HepG2 (cell line): ENCODE measurements around the gene ZNF32. TPM values are rescaled to one million over a fixed set of nuclear protein-coding genes. Genes with fewer than 3 reads are reported as not detected.

Source experiments
- DZIP1 ChIP-seq: sonication (generic); formaldehyde crosslinking; IDR thresholded peaks from 2 replicates; pipeline ENCODE4 v1.5.0; 2020; ENCODE audit warnings: mild to moderate bottlenecking, missing genetic modification reagents
- GABPA ChIP-seq, 2 experiments: IDR thresholded peaks; 2 replicates each; pipeline ENCODE4 v1.6.1; 2011 to 2016; ENCODE audit warnings: low read depth in 2 of 2, low read length in 1 of 2, missing biosample characterization in 1 of 2, missing genetic modification characterization in 1 of 2
- GABPB1 ChIP-seq: IDR thresholded peaks from 2 replicates; pipeline ENCODE4 v1.6.1; 2016; ENCODE audit warnings: mild to moderate bottlenecking, missing genetic modification reagents, moderate library complexity, missing compliant biosample characterization
- HOXA3 ChIP-seq: sonication (generic); formaldehyde crosslinking; IDR thresholded peaks from 2 replicates; pipeline ENCODE4 v1.5.0; 2020; ENCODE audit warnings: missing genetic modification reagents
- MIXL1 ChIP-seq: IDR thresholded peaks from 2 replicates; pipeline ENCODE4 v1.6.1; 2016
- MYC ChIP-seq: sonication (generic); formaldehyde crosslinking; IDR thresholded peaks from 2 replicates; pipeline ENCODE4 v1.9.0; 2021; ENCODE audit warnings: missing genetic modification reagents, borderline replicate concordance
- NFE2 ChIP-seq: sonication (generic); formaldehyde crosslinking; IDR thresholded peaks from 2 replicates; pipeline ENCODE4 v1.4.0; 2020; ENCODE audit warnings: missing genetic modification reagents
- NONO ChIP-seq, 2 experiments: fragments of 450-650 bp in 1 of 2; sonication (generic) in 1 of 2; formaldehyde crosslinking in 1 of 2; IDR thresholded peaks in 1 of 2; conservative IDR thresholded peaks in 1 of 2; 2 replicates each; pipeline versions ENCODE4 v1.6.1 to v1.8.0; 2017 to 2022; ENCODE audit warnings: mild to moderate bottlenecking in 1 of 2, missing genetic modification reagents in 1 of 2, moderate library complexity in 1 of 2
- POLR2AphosphoS5 ChIP-seq: IDR thresholded peaks from 2 replicates; pipeline ENCODE4 v1.6.1; 2012; ENCODE audit warnings: low read depth, low read length
- POLR2G ChIP-seq: fragments of 200-400 bp; formaldehyde crosslinking; IDR thresholded peaks from 2 replicates; pipeline ENCODE4 v1.6.1; 2018; ENCODE audit warnings: mild to moderate bottlenecking, low read depth, low read length, moderate library complexity
- RBM39 ChIP-seq: fragments of 200-400 bp; formaldehyde crosslinking; IDR thresholded peaks from one replicate; pipeline ENCODE4 v1.6.1; 2018; ENCODE audit warnings: antibody characterized with exemption, mild to moderate bottlenecking, low read depth, low read length; ENCODE audit not compliant: poor library complexity, severe bottlenecking
- RFX1 ChIP-seq: fragments of 450-650 bp; IDR thresholded peaks from 2 replicates; pipeline ENCODE4 v1.6.1; 2017
- TBX2 ChIP-seq: sonication (generic); formaldehyde crosslinking; IDR thresholded peaks from 2 replicates; pipeline ENCODE4 v1.5.0; 2020; ENCODE audit warnings: missing genetic modification reagents, mild to moderate bottlenecking, borderline replicate concordance
- ZBTB3 ChIP-seq: sonication (generic); formaldehyde crosslinking; IDR thresholded peaks from 2 replicates; pipeline ENCODE4 v1.4.0; 2020; ENCODE audit warnings: low read depth, mild to moderate bottlenecking, moderate library complexity, missing genetic modification reagents, borderline replicate concordance
- ZNF367 ChIP-seq: sonication (generic); formaldehyde crosslinking; IDR thresholded peaks from 2 replicates; pipeline ENCODE4 v1.4.0; 2020; ENCODE audit warnings: missing genetic modification reagents, borderline replicate concordance
- ZNF460 ChIP-seq: sonication (generic); formaldehyde crosslinking; IDR thresholded peaks from 2 replicates; pipeline ENCODE4 v1.5.1; 2020; ENCODE audit warnings: missing genetic modification reagents, mild to moderate bottlenecking, borderline replicate concordance
- ZNF547 ChIP-seq: sonication (generic); formaldehyde crosslinking; IDR thresholded peaks from 2 replicates; pipeline ENCODE4 v1.5.1; 2020; ENCODE audit warnings: mild to moderate bottlenecking, missing genetic modification reagents
- ZNF687 ChIP-seq: sonication (generic); formaldehyde crosslinking; IDR thresholded peaks from 2 replicates; pipeline ENCODE4 v1.5.1; 2020; ENCODE audit warnings: mild to moderate bottlenecking, missing genetic modification reagents, moderate library complexity
- ZNF691 ChIP-seq: sonication (generic); formaldehyde crosslinking; IDR thresholded peaks from 2 replicates; pipeline ENCODE4 v1.4.0; 2020; ENCODE audit warnings: missing genetic modification reagents, low read depth, mild to moderate bottlenecking, borderline replicate concordance
- ZNF7 ChIP-seq: IDR thresholded peaks from 2 replicates; pipeline ENCODE4 v1.6.1; 2016; ENCODE audit warnings: missing biosample characterization, missing genetic modification reagents
- ZNF891 ChIP-seq: sonication (generic); formaldehyde crosslinking; IDR thresholded peaks from 2 replicates; pipeline ENCODE4 v1.5.0; 2020; ENCODE audit warnings: mild to moderate bottlenecking, missing genetic modification reagents
- polyA plus RNA-seq, 8 experiments: library from polyadenylated mRNA; depleted of rRNA in 3 of 8; stranded (reverse) in 7 of 8; unstranded in 1 of 8; fragments of >200 nt; fragmentation: Illumina TruSeq in 4 of 8; extraction: Trizol in 4 of 8; gene quantifications; 2 replicates each; pipeline versions ENCODE4 v1.2.1 to v1.2.3, GENCODE V29; 2011 to 2016; ENCODE audit warnings: low read depth in 4 of 8, missing spikeins in 1 of 8, mixed read lengths in 1 of 8; ENCODE audit not compliant: insufficient read depth in 1 of 8
- total RNA-seq, 5 experiments: library from RNA; depleted of rRNA; stranded (reverse); fragments of >200 nt; fragmentation: Illumina TruSeq; extraction: Trizol; gene quantifications; 2 replicates each; pipeline ENCODE4 v1.2.3, GENCODE V29; 2016; ENCODE audit warnings: low read depth in 1 of 5

Gene ZNF32
- total and polyA plus RNA-seq, 2 of the 13 experiments (the other 11 are each of a cell fraction or from before 2014, with no cell fraction given), result 12.5 to 16.9 TPM

- TF ChIP-seq ZNF547 (CRISPR knock-in tag), result peak; percentile 55
- TF ChIP-seq ZNF891 (CRISPR knock-in tag), result peak; percentile 63; the same call in 1 of the 2 replicates
- no peak for TF ChIP-seq RFX1
- TF ChIP-seq ZNF460 (CRISPR knock-in tag), result no peak
- TF ChIP-seq ZNF367 (CRISPR knock-in tag), result no peak
- TF ChIP-seq GABPB1 (CRISPR knock-in tag), result peak; percentile 99
- TF ChIP-seq NONO (IDR thresholded peaks at IDR 0.05), result no peak
- 0 out of 2 replicates have a peak, but pooled peaks have one; percentile 32 for TF ChIP-seq NONO (CRISPR knock-in tag; conservative IDR thresholded peaks at IDR 0.05)
- no peak for TF ChIP-seq ZBTB3 (CRISPR knock-in tag)
- peak; percentile 49 for TF ChIP-seq HOXA3 (CRISPR knock-in tag)
- no peak for TF ChIP-seq ZNF7 (CRISPR knock-in tag)
- peak; percentile 44; the same call in 1 of the 2 replicates for TF ChIP-seq ZNF691 (CRISPR knock-in tag)
- 0 out of 2 replicates have a peak, but pooled peaks have one; percentile 39 for TF ChIP-seq TBX2
- peak; percentile 98 for TF ChIP-seq GABPA (IDR thresholded peaks at IDR 0.05; ENCODE audit: low read depth, low read length)
- TF ChIP-seq GABPA (CRISPR knock-in tag; IDR thresholded peaks at IDR 0.05; ENCODE audit: low read depth), result peak; percentile 97
- TF ChIP-seq RBM39, result no peak
- no peak for TF ChIP-seq DZIP1 (CRISPR knock-in tag)
- no peak for TF ChIP-seq NFE2 (CRISPR knock-in tag)
- TF ChIP-seq ZNF687, result peak; percentile 89
- TF ChIP-seq MIXL1, result no peak
- peak; percentile 77 for TF ChIP-seq POLR2G
- TF ChIP-seq POLR2AphosphoS5, result peak; percentile 78
- peak; percentile 94 for TF ChIP-seq MYC
These were observed 42.1 kb downstream of the ZNF32 start, which contains the start of gene ZNF485 (continued) for GRCh38 chr10:43606323-43607198.
